Suprapubic skin (tissue), 4 donors: ENCODE data around the gene CASKIN1. TPM values are rescaled to one million over a fixed set of nuclear protein-coding genes. Genes with fewer than 3 reads are reported as not detected.
A peak's percentile ranks its signal among the peaks of the same experiment; 100 is the strongest.

Source experiments
- DNase-seq, 2 donors: peaks; one replicate each; pipeline ENCODE4 v3.0.0-alpha.2; 2019; ENCODE audit warnings: low spot score in 2 of 2
- H3K27ac ChIP-seq: fragments of 200-600 bp; sonication (generic); one replicate; pipeline ENCODE4 v1.5.1; 2019
- H3K27me3 ChIP-seq: fragments of 200-600 bp; sonication (generic); one replicate; pipeline ENCODE4 v1.5.1; 2019
- H3K36me3 ChIP-seq: fragments of 200-600 bp; sonication (generic); one replicate; pipeline ENCODE4 v1.5.1; 2019
- H3K4me1 ChIP-seq: fragments of 200-600 bp; sonication (generic); one replicate; pipeline ENCODE4 v1.5.1; 2019
- H3K4me3 ChIP-seq: fragments of 200-600 bp; sonication (generic); one replicate; pipeline ENCODE4 v1.5.1; 2019; ENCODE audit warnings: mild to moderate bottlenecking
- H3K9me3 ChIP-seq: fragments of 200-600 bp; sonication (generic); one replicate; pipeline ENCODE4 v1.5.1; 2019
- EP300 ChIP-seq: sonication (generic); formaldehyde crosslinking; IDR thresholded peaks from one replicate; pipeline ENCODE4 v1.6.1; 2017; ENCODE audit warnings: antibody characterized with exemption
- POLR2A ChIP-seq, 2 donors: fragments of 450-650 bp; IDR thresholded peaks; one replicate each; pipeline ENCODE4 v1.6.1; 2017; ENCODE audit warnings: antibody characterized with exemption in 2 of 2, mild to moderate bottlenecking in 2 of 2, moderate library complexity in 2 of 2
- POLR2AphosphoS5 ChIP-seq, 3 donors: sonication (generic); formaldehyde crosslinking; IDR thresholded peaks; one replicate each; pipeline ENCODE4 v1.6.1; 2017; ENCODE audit warnings: antibody characterized with exemption in 3 of 3
- WGBS: methylation state at CpG from one replicate; pipeline ENCODE4 v1.1.5; 2018; 5-methylcytosine and 5-hydroxymethylcytosine counted together
- total RNA-seq, 4 donors: library from RNA; depleted of rRNA; stranded (reverse); fragments of >200 nt; gene quantifications; one replicate each; pipeline ENCODE4 v1.1.0, GENCODE V29; 2016
- TF ChIP-seq, protein P1 (sequence below), 2 donors: fragments of 200-600 bp in 1 of 2; fragments of 450-650 bp in 1 of 2; sonication (generic) in 1 of 2; IDR thresholded peaks; one replicate each; pipeline ENCODE4 v1.5.1; 2016 to 2019; ENCODE audit warnings: antibody characterized with exemption in 2 of 2, mild to moderate bottlenecking in 1 of 2, moderate library complexity in 1 of 2

Gene CASKIN1
- total RNA-seq, 4 donors from 2014 or later, result 0.49 to 1.5 (median 0.78) TPM

DNA sequence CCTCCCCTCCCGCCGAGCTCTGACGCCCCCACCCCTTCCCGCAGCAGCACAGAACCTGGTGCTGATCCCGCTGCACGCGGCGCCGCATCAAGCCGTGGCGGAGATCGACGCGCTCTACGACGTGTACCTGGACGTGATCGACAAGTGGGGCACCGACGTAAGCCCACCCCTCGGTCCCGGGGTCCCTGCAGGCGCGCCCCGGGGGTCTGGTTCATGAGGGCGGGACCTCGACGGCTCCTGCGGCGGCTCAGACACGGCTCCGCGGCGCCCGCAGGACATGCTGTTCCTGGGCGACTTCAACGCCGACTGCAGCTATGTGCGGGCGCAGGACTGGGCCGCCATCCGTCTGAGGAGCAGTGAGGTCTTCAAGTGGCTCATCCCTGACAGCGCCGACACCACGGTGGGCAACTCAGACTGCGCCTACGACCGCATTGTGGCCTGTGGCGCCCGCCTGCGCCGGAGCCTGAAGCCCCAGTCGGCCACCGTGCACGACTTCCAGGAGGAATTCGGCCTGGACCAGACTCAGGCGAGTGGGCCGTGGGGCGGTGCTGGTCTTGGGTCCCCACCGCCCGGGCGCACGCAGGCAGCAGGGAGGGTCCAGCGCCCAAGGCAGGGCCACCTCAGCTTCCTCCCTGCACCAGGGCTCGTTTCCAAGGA is 41.2 kb upstream of the CASKIN1 start:
- Histone ChIP-seq H3K9me3 (no peaks in the 10 kb centered on the region), H3K36me3 (peaks cover 54% of the 10 kb centered on the region), H3K4me3 (peak overlapping the region; percentile 46), H3K4me1 (peaks cover 35% of the 10 kb centered on the region), H3K27ac (no peak overlapping the region), H3K27me3 (peaks cover 19% of the 10 kb centered on the region)
- TF ChIP-seq, protein P1, sequence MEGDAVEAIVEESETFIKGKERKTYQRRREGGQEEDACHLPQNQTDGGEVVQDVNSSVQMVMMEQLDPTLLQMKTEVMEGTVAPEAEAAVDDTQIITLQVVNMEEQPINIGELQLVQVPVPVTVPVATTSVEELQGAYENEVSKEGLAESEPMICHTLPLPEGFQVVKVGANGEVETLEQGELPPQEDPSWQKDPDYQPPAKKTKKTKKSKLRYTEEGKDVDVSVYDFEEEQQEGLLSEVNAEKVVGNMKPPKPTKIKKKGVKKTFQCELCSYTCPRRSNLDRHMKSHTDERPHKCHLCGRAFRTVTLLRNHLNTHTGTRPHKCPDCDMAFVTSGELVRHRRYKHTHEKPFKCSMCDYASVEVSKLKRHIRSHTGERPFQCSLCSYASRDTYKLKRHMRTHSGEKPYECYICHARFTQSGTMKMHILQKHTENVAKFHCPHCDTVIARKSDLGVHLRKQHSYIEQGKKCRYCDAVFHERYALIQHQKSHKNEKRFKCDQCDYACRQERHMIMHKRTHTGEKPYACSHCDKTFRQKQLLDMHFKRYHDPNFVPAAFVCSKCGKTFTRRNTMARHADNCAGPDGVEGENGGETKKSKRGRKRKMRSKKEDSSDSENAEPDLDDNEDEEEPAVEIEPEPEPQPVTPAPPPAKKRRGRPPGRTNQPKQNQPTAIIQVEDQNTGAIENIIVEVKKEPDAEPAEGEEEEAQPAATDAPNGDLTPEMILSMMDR (IDR thresholded peaks at IDR 0.05), result no peak
- TF ChIP-seq POLR2AphosphoS5 (IDR thresholded peaks at IDR 0.05) (no peak), EP300 (no peak), POLR2A (IDR thresholded peaks at IDR 0.05) (no peak)
- 23% methylated on average over 15 of the region's 65 CpGs for WGBS
- peak in 1 of 2 donors; percentile 62 for DNase-seq

DNA sequence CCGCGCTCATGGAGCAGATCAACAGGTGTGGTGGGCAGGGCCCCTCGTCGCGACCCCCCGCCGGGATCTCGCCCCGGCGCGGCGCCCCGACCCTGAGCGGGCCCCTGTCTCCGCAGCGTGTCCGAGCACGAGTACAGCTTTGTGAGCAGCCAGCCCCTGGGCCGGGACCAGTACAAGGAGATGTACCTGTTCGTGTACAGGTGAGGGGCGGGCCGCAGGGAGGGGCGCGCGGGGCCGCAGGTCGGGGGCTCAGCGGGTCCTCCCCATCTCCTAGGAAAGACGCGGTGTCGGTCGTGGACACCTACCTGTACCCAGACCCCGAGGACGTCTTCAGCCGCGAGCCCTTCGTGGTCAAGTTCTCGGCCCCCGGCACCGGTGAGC is 40.7 kb upstream of the CASKIN1 start:
- Histone ChIP-seq H3K36me3 (peaks cover 54% of the 10 kb centered on the region), H3K4me1 (peaks cover 35% of the 10 kb centered on the region), H3K27ac (peak overlapping the region; percentile 47), H3K27me3 (peaks cover 19% of the 10 kb centered on the region), H3K4me3 (peak overlapping the region; percentile 46), H3K9me3 (no peaks in the 10 kb centered on the region)
- WGBS, result 0% methylated on average over 1 of the region's 40 CpGs
- DNase-seq, result peak in 1 of 2 donors; percentile 64
- TF ChIP-seq, protein P1 (IDR thresholded peaks at IDR 0.05), result no peak
- TF ChIP-seq POLR2A (IDR thresholded peaks at IDR 0.05), result no peak
- no peak for TF ChIP-seq POLR2AphosphoS5 (IDR thresholded peaks at IDR 0.05)
- no peak for TF ChIP-seq EP300

DNA sequence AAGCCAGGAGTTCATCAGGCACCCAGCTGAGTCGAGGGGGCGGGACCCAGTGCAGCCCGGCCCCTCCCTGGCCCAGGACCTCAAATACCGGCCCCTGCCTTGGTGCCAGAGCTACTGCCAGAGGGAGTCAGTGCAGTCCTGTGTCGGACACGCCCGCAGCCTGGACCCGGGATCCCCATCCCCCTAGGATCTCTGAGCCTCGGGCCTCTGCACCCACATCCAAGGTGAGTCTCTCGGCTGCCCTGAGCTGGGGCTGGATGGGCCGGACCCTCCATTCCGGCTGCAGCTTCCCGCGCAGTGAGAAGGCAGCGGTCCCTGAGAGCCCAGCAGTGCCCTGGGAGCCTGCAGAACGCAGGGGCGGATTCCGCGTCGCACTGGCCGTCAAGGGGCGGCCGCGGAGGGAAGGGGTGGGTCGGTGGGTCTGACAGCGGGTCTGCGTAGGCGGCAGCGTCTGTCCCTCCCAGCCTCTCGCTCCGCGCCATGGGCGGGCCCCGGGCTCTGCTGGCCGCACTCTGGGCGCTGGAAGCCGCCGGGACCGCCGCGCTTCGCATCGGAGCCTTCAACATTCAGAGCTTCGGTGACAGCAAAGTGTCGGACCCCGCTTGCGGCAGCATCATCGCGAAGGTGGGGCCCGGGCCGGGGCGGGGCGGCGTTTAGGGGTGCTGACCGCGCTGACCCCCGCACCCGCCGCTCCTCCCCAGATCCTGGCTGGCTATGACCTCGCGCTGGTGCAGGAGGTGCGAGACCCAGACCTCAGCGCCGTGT is 40.1 kb upstream of the CASKIN1 start, which contains the start of gene DNASE1L2:
TSS of gene DNASE1L2 (plus strand) at position 108 of the 765 bp plus-strand sequence. CDS start at position 481, 373 bp downstream.
- TF ChIP-seq EP300 (no peak), POLR2A (IDR thresholded peaks at IDR 0.05) (no peak), POLR2AphosphoS5 (IDR thresholded peaks at IDR 0.05) (no peak)
- TF ChIP-seq, protein P1 (IDR thresholded peaks at IDR 0.05), result no peak
- H3K27ac ChIP-seq, result peak within 1 kb of the TSS; percentile 47
- WGBS, result no CpG with 5 or more reads among the region's 64 CpGs
- H3K4me1 ChIP-seq, result peaks cover 35% of the 10 kb centered on the region
- DNase-seq, result peak in 1 of 2 donors; percentile 67
- H3K36me3 ChIP-seq, result peaks cover 54% of the 10 kb centered on the region
- no peaks in the 10 kb centered on the region for H3K9me3 ChIP-seq
- H3K4me3 ChIP-seq, result peak within 1 kb of the TSS; percentile 46
- H3K27me3 ChIP-seq, result peaks cover 19% of the 10 kb centered on the region

DNA sequence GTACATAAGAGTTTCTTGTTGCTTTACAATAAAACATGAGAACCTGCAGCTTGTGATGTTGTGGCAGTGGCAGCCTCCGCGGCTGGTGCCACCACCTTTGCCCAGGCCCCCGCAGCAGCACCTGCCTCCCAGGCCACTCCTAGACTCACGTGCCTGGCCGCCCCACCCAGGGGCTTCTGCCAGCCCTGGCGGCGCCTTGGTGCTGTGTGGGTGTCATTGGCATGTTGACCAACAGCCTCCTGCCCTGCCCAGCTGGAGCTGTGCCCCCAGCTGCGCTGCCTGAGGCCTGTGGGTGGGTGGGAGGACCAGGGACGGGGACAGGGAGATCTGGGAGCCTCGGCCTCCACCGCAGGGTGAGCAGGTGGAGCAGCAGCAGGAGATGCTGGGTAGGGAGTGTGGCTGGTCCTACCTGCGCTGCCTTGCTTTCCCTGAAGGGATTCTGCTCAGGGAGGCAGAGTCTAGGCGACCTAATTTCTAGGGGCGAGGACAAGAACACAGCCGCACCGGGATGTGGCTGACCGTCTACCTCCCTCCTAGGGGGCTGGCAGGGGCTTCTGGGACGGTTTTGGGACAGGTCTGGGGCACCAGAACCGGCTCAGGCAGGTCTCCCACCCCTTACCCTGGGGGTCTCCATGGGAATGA is 39.4 kb upstream of the CASKIN1 start:
- no peak for TF ChIP-seq POLR2A (IDR thresholded peaks at IDR 0.05)
- H3K27me3 ChIP-seq, result peaks cover 19% of the 10 kb centered on the region
- DNase-seq, result peak in 1 of 2 donors; percentile 63
- H3K4me3 ChIP-seq, result peak overlapping the region; percentile 46
- WGBS, result 65% methylated on average over 5 of the region's 19 CpGs
- H3K9me3 ChIP-seq, result no peaks in the 10 kb centered on the region
- peak overlapping the region; percentile 47 for H3K27ac ChIP-seq
- peaks cover 38% of the 10 kb centered on the region for H3K4me1 ChIP-seq
- H3K36me3 ChIP-seq, result peaks cover 56% of the 10 kb centered on the region

DNA sequence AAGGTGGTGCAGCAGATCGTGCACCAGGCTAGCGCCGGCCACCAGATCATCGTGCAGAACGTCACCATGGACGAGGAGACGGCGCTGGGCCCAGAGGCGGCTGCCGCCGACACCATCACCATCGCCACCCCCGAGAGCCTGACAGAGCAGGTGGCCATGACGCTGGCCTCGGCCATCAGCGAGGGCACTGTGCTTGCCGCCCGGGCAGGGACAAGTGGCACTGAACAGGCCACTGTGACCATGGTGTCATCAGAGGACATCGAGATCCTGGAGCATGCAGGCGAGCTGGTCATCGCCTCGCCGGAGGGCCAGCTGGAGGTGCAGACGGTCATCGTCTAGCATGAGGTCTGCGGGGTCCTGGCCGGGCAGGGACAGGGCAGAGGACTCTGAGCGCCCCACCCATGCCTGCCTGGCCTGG is 38.8 kb upstream of the CASKIN1 start:
- WGBS, result no CpG with 5 or more reads among the region's 28 CpGs
- H3K4me1 ChIP-seq, result peaks cover 39% of the 10 kb centered on the region
- peak in 1 of 2 donors; percentile 64 for DNase-seq
- no peak for TF ChIP-seq POLR2A (IDR thresholded peaks at IDR 0.05)
- TF ChIP-seq, protein P1 (IDR thresholded peaks at IDR 0.05), result no peak
- peaks cover 58% of the 10 kb centered on the region for H3K36me3 ChIP-seq
- H3K27ac ChIP-seq, result no peak overlapping the region
- H3K4me3 ChIP-seq, result no peak overlapping the region
- H3K27me3 ChIP-seq, result peaks cover 19% of the 10 kb centered on the region
- H3K9me3 ChIP-seq, result no peaks in the 10 kb centered on the region
